ENCODE results near the gene ZCCHC7. TPM values are rescaled to one million over a fixed set of nuclear protein-coding genes. Genes with fewer than 3 reads are reported as not detected.

Gene ZCCHC7
- total and polyA plus RNA-seq, 2 experiments from 2014 or later = 29.8 to 38.8 TPM

DNA sequence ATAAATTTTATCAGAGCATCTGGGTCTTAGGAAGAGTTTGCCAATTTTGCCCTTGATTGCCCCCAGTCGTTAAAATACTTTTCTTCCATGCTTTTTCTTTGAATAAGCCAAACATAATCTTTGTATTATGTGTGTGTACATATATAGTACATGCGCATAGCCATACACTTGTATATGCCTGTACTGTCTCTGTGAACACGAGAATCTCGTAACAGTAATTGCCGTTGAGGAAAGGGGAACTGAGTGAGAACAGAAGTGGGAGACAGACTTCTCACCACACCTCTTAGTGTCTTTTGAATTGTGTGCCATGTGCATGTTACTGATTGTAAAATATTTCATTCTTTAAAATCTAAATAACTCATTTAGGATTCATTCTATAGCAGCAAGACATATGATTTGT is 222.5 kb downstream of the ZCCHC7 start:
- no peaks in the 10 kb centered on the region for H3F3A ChIP-seq (replicated peaks; ENCODE audit: low read depth)
- H3K9me2 ChIP-seq (ENCODE audit: insufficient read depth) = no peaks in the 10 kb centered on the region
- no peak for ATAC-seq
- no peak overlapping the region for H3K27ac ChIP-seq (ENCODE audit: low read depth)
- no peak overlapping the region for H2AFZ ChIP-seq
- H3K4me1 ChIP-seq (ENCODE audit: insufficient read depth) = peaks cover 21% of the 10 kb centered on the region
- no peak overlapping the region for H3K27ac Mint-ChIP-seq
- H3K9me3 Mint-ChIP-seq = no peaks in the 10 kb centered on the region
- H3K27me3 Mint-ChIP-seq (ENCODE audit: insufficient read depth, low read depth, poor library complexity) = no peaks in the 10 kb centered on the region
- H3K4me3 ChIP-seq = no peak overlapping the region
- peaks cover 4% of the 10 kb centered on the region; the same call in 1 of the 2 replicates for H4K20me1 ChIP-seq (replicated peaks; ENCODE audit: insufficient read depth)
- H3K4me3 Mint-ChIP-seq = no peak overlapping the region
- H3K4me1 Mint-ChIP-seq = peaks cover 12% of the 10 kb centered on the region
- no peak for DNase-seq (ENCODE audit: low spot score)
- no peak overlapping the region for H3K4me2 ChIP-seq
- no peaks in the 10 kb centered on the region for H3K27me3 ChIP-seq (ENCODE audit: insufficient read depth)
- H3K79me2 ChIP-seq (replicated peaks; ENCODE audit: insufficient read depth) = no peaks in the 10 kb centered on the region
- TF ChIP-seq EZH2phosphoT487 (IDR thresholded peaks at IDR 0.05; ENCODE audit: unreplicated experiment) = no peak
- TF ChIP-seq ETS1 (IDR thresholded peaks at IDR 0.05) = no peak
- no peak for TF ChIP-seq ZNF462 (CRISPR knock-in tag; IDR thresholded peaks at IDR 0.05)
- no peak for TF ChIP-seq ZNF331 (CRISPR knock-in tag; IDR thresholded peaks at IDR 0.05; ENCODE audit: low read depth)
- TF ChIP-seq, protein P1, sequence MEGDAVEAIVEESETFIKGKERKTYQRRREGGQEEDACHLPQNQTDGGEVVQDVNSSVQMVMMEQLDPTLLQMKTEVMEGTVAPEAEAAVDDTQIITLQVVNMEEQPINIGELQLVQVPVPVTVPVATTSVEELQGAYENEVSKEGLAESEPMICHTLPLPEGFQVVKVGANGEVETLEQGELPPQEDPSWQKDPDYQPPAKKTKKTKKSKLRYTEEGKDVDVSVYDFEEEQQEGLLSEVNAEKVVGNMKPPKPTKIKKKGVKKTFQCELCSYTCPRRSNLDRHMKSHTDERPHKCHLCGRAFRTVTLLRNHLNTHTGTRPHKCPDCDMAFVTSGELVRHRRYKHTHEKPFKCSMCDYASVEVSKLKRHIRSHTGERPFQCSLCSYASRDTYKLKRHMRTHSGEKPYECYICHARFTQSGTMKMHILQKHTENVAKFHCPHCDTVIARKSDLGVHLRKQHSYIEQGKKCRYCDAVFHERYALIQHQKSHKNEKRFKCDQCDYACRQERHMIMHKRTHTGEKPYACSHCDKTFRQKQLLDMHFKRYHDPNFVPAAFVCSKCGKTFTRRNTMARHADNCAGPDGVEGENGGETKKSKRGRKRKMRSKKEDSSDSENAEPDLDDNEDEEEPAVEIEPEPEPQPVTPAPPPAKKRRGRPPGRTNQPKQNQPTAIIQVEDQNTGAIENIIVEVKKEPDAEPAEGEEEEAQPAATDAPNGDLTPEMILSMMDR (conservative IDR thresholded peaks at IDR 0.05; ENCODE audit: low read depth in 2 of 2) = no peak
- no peak for TF ChIP-seq ZNF114 (CRISPR knock-in tag; IDR thresholded peaks at IDR 0.05)
- TF ChIP-seq CREB1 (CRISPR knock-in tag; IDR thresholded peaks at IDR 0.05; ENCODE audit: low read depth) = no peak
- TF ChIP-seq EZH2 (IDR thresholded peaks at IDR 0.05; ENCODE audit: low read depth, unreplicated experiment) = no peak
- no peak for TF ChIP-seq JUNB (IDR thresholded peaks at IDR 0.05; ENCODE audit: unreplicated experiment)
- no peak for TF ChIP-seq POLR2AphosphoS5 (IDR thresholded peaks at IDR 0.05; ENCODE audit: low read depth)
- no peak for TF ChIP-seq NANOG (IDR thresholded peaks at IDR 0.05; ENCODE audit: borderline replicate concordance)
- no peak for TF ChIP-seq REST (IDR thresholded peaks at IDR 0.05; ENCODE audit: unreplicated experiment)
- H3K36me3 Mint-ChIP-seq (ENCODE audit: low read depth) = no peaks in the 10 kb centered on the region
- no peaks in the 10 kb centered on the region for H3K36me3 ChIP-seq (ENCODE audit: insufficient read depth)
